ENCODE data around the gene NDST1. TPM values are rescaled to one million over a fixed set of nuclear protein-coding genes. Genes with fewer than 3 reads are reported as not detected.
A peak's percentile ranks its signal among the peaks of the same experiment; 100 is the strongest.

Gene NDST1
- total and polyA plus RNA-seq, 10 donors: 6.1 to 360 (median 223) TPM

DNA sequence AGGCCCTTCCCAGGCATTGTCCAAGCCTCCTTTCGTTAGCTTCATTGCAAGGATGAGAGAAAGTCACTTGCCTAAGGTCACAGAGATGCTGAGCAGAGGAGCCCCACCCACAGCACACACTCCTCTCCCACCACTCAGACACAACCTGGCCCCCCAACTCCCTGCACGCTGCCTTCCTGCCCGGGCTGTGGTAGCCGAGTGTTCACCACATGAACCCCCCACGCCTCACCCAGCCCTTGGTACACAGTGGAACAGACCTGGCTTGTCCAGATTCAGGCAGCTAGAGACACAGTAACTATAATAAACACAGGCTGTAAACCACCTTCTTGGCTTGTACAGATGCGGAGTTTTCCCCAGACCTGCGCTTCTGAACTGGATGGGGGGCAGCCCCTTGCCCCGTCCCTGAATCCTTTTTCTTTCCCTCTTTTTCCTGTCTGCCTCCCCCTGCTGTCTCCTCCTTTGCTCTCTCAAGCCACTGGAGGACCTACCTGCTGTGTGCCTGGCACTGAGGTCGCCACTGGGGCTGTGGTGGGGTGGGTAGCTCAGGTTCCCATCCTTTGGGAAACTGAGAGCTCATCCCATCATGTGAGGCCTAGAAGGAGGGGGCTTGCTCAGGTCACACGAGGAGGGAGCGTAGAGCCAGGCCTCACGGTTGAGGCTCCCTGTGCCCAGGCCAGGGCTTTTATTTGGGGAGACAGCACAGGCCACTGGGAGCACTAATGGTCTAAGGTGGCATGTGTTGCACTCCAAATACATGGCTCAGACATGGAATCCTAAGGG is 76.8 kb downstream of the NDST1 start:
- Histone ChIP-seq H3K27ac (no peak overlapping the region), H3K4me1 (peaks cover 0 to 11% (median 0%) of the 10 kb centered on the region in 6 donors), H3K9me3 (no peaks in the 10 kb centered on the region), H3K36me3 (no peaks in the 10 kb centered on the region), H3K4me3 (no peak overlapping the region), H3K27me3 (replicated peaks in 1 of 7) (peaks cover 0 to 8% (median 0%) of the 10 kb centered on the region in 7 donors)
- intact Hi-C loops (cut with DNase I; ENCODE audit: low total_unique reads): no loop called here
- 83 to 91% (median 86%) methylated on average over 9 to 12 of the region's 12 CpGs for WGBS, 5 donors
- TF ChIP-seq POLR2A (IDR thresholded peaks at IDR 0.05): no peak
- TF ChIP-seq, protein P1, sequence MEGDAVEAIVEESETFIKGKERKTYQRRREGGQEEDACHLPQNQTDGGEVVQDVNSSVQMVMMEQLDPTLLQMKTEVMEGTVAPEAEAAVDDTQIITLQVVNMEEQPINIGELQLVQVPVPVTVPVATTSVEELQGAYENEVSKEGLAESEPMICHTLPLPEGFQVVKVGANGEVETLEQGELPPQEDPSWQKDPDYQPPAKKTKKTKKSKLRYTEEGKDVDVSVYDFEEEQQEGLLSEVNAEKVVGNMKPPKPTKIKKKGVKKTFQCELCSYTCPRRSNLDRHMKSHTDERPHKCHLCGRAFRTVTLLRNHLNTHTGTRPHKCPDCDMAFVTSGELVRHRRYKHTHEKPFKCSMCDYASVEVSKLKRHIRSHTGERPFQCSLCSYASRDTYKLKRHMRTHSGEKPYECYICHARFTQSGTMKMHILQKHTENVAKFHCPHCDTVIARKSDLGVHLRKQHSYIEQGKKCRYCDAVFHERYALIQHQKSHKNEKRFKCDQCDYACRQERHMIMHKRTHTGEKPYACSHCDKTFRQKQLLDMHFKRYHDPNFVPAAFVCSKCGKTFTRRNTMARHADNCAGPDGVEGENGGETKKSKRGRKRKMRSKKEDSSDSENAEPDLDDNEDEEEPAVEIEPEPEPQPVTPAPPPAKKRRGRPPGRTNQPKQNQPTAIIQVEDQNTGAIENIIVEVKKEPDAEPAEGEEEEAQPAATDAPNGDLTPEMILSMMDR (IDR thresholded peaks at IDR 0.05 in 8 of 11, conservative IDR thresholded peaks at IDR 0.05 in 3 of 11): no peak
- no peak for TF ChIP-seq POLR2AphosphoS5 (IDR thresholded peaks at IDR 0.05)
- no peak for DNase-seq

DNA sequence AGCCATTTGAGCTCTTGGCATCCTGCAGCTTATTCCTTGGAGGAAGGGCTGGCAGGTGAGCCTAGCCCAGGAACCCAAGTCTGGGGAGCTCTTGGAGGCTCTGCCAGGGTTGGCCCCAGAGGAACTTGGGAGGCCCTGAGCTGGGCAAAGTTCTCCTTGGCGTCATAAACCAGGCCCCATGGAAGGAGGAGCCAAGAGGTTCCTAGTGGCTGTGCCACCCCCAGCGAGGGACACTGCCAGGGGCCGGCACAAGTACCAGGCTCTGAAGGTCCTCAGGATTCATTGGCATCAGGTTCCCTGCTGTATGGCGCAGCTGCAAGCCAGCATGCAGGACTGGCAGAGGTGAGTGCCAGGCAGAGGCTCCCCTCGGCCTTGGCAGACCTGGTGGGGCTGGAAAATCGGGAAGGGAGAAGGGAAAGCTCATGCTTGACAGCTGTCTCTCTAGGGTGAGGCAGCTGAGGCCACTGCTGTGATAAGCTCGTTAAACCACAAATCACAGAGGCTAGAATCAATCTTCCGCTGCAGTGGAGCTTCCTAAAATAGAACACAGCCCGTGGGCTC is 77.9 kb downstream of the NDST1 start:
- DNase-seq: no peak
- Histone ChIP-seq H3K4me1 (peaks cover 0 to 20% (median 7%) of the 10 kb centered on the region in 6 donors), H3K4me3 (no peak overlapping the region), H3K27ac (no peak overlapping the region), H3K36me3 (no peaks in the 10 kb centered on the region), H3K27me3 (replicated peaks in 1 of 7) (peaks cover 0 to 8% (median 0%) of the 10 kb centered on the region in 7 donors), H3K9me3 (no peaks in the 10 kb centered on the region)
- intact Hi-C loops (cut with DNase I; ENCODE audit: low total_unique reads): no loop called here
- TF ChIP-seq, protein P1 (IDR thresholded peaks at IDR 0.05 in 8 of 11, conservative IDR thresholded peaks at IDR 0.05 in 3 of 11): no peak
- TF ChIP-seq POLR2A (IDR thresholded peaks at IDR 0.05) (no peak), POLR2AphosphoS5 (IDR thresholded peaks at IDR 0.05) (no peak)
- 66 to 74% (median 68%) methylated on average over 9 of the region's 9 CpGs for WGBS, 5 donors

DNA sequence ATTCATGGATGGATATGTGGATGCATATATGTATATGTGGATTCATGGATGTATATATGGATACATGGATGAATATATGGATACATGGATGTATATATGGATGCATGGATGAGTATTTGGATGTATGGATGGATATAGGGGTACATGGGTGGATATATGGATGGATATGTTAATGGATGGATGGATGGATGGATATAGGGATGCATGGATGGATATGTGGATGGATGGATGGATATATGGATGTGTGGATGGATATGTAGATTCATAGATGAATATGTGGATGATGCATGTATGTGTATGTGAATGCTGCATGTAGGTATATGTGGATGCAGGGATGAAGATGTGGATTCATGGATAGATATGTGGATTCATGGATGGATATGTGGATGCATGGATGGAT is 79.1 kb downstream of the NDST1 start:
- intact Hi-C loops (cut with DNase I; ENCODE audit: low total_unique reads): no loop called here
- H3K36me3 ChIP-seq: no peaks in the 10 kb centered on the region
- H3K27me3 ChIP-seq (replicated peaks in 1 of 7): peaks cover 0 to 6% (median 0%) of the 10 kb centered on the region in 7 donors
- no peak for DNase-seq
- no peak overlapping the region for H3K4me3 ChIP-seq
- H3K27ac ChIP-seq: no peak overlapping the region
- no peak for TF ChIP-seq POLR2A (IDR thresholded peaks at IDR 0.05)
- TF ChIP-seq POLR2AphosphoS5 (IDR thresholded peaks at IDR 0.05): no peak
- TF ChIP-seq, protein P1 (IDR thresholded peaks at IDR 0.05 in 8 of 11, conservative IDR thresholded peaks at IDR 0.05 in 3 of 11): no peak
- H3K4me1 ChIP-seq: peaks cover 0 to 28% (median 14%) of the 10 kb centered on the region in 6 donors
- H3K9me3 ChIP-seq: no peaks in the 10 kb centered on the region

DNA sequence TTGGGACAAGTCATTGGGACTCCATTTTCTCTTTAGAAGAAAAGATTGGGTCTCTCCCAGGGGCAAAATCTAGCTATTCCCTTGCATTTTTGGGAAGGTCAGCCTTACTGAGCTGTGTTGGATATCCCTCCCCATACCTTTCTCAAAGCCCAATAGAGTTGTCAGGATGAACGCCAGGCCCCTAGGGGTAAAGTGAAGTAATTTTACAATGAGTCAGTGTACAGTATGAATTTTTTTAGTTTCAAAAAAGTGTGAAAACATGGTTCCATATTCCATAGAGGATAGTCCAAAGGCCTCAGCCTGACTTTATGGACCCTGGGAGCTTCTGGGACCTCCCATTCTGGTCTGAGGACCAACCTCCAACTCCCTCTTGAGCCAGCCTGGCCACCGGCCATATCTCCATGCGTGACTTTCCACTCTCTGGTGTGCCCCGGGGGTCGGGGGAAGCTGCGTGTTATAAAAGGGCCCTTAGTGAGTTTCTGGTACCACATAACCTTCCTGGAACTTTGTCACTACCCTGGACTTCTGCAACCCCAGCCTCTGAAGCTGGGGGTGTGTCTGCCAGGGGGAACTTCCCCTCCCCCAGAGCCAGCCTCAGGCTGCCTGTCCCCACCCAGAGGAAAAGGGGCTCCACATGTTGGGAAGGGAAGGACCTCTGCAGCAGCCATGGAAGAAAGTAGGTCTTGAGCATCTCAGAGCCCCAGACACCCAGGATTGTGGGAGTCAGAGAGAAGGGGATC is 80.1 kb downstream of the NDST1 start:
- 49 to 73% (median 60%) methylated on average over 6 of the region's 6 CpGs for WGBS, 5 donors
- no peak for TF ChIP-seq POLR2A (IDR thresholded peaks at IDR 0.05)
- no peak for TF ChIP-seq POLR2AphosphoS5 (IDR thresholded peaks at IDR 0.05)
- TF ChIP-seq, protein P1 (IDR thresholded peaks at IDR 0.05 in 8 of 11, conservative IDR thresholded peaks at IDR 0.05 in 3 of 11): no peak
- intact Hi-C loops (cut with DNase I; ENCODE audit: low total_unique reads): no loop called here
- no peaks in the 10 kb centered on the region for H3K36me3 ChIP-seq
- no peaks in the 10 kb centered on the region for H3K27me3 ChIP-seq (replicated peaks in 1 of 7)
- peak; percentile 37 for DNase-seq
- no peak overlapping the region for H3K27ac ChIP-seq
- no peak overlapping the region for H3K4me3 ChIP-seq
- H3K4me1 ChIP-seq: peaks cover 0 to 26% (median 14%) of the 10 kb centered on the region in 6 donors
- no peaks in the 10 kb centered on the region for H3K9me3 ChIP-seq

All from spleen (tissue), 11 donors.